ENCODE data around the gene RABEP2. TPM values are rescaled to one million over a fixed set of nuclear protein-coding genes. Genes with fewer than 3 reads are reported as not detected.

The RABEP2 gene
- total and polyA plus RNA-seq, 9 of the 15 experiments (the other 6 are each of a cell fraction or from before 2014, with no cell fraction given) = 0.15 to 13.4 (median 3.5) TPM

GRCh38 chr16:28935924-28936783 lies 11.1 kb upstream of the RABEP2 start:
- H2AFZ ChIP-seq (ENCODE audit: low read depth, low read length) = peak overlapping the region; percentile 96
- intact Hi-C loops (cut with micrococcal nuclease) (loop anchor here (5.0 kb wide), 1 partner anchor 54 kb away; no protein-coding TSS in a partner anchor), in situ Hi-C loops (cut with MboI) (loop anchor here (25.0 kb wide), 1 partner anchor 499 kb away; no protein-coding TSS in a partner anchor)
- H3K79me2 ChIP-seq (ENCODE audit: control insufficient read depth, insufficient read depth, low read length) = peaks cover 9% of the 10 kb centered on the region
- WGBS (ENCODE audit: insufficient coverage, low coverage, missing lambda C conversion rate) = 1% methylated on average over 27 of the region's 36 CpGs
- ChIA-PET CTCF (ENCODE audit: low intra/inter-chr PET ratio) (interaction anchor here (1.4 kb wide), 1 partner anchor 10 kb away, joined by 4 read pairs; no protein-coding TSS in a partner anchor), POLR2A (interaction anchor here (0.7 to 1.2 kb wide), 6 partner anchors 9 to 101 kb away, joined by 3 to 5 read pairs (median 4); partner anchors contain the start of gene SH2B1)
- peak overlapping the region; percentile 70 to 92 for H3K9ac ChIP-seq (ENCODE audit: insufficient read depth in 1 of 2, low read depth in 2 of 2, low read length in 2 of 2)
- TSS peak; percentile 65 for BruUV-seq (replicated peaks)
- FAIRE-seq (peak; percentile 99), ATAC-seq (peak; percentile 99), DNase-seq (ENCODE audit: extremely low read depth in 1 of 4, low spot score in 3 of 4) (peak; percentile 96 to 99 (median 98))
- H3K4me2 ChIP-seq (ENCODE audit: insufficient read depth, low read length) = peak overlapping the region; percentile 98
- H3K9me3 ChIP-seq (replicated peaks; ENCODE audit: control insufficient read depth, insufficient read depth, low read depth, low read length) = no peaks in the 10 kb centered on the region
- H3K4me1 ChIP-seq (replicated peaks in 1 of 2; ENCODE audit: control insufficient read depth in 2 of 2, insufficient read depth in 2 of 2, low read length in 2 of 2) = peaks cover 8 to 48% of the 10 kb centered on the region in 2 experiments; a peak in 4 of 5 replicates
- no peaks in the 10 kb centered on the region for H3K9me1 ChIP-seq (ENCODE audit: control insufficient read depth, insufficient read depth, low read length)
- H3K36me3 ChIP-seq (ENCODE audit: control insufficient read depth, insufficient read depth, low read length) = no peaks in the 10 kb centered on the region
- peak overlapping the region; percentile 73 for H3K27ac ChIP-seq (ENCODE audit: extremely low read depth, low read depth, low read length)
- peak overlapping the region; percentile 48 for H3K4me3 ChIP-seq
- no peaks in the 10 kb centered on the region for H3K27me3 ChIP-seq (ENCODE audit: control insufficient read depth in 2 of 2, insufficient read depth in 2 of 2, low read length in 2 of 2)
- no peaks in the 10 kb centered on the region for H4K20me1 ChIP-seq (replicated peaks; ENCODE audit: control insufficient read depth, insufficient read depth, low read length)
- 0 out of 2 replicates have a peak, but pooled peaks have one; percentile 8 for TF ChIP-seq PKNOX1 (IDR thresholded peaks at IDR 0.05)
- TF ChIP-seq JUN (IDR thresholded peaks at IDR 0.05; ENCODE audit: borderline replicate concordance, low read depth, low read length) = peak; percentile 21; the same call in 1 of the 2 replicates
- TF ChIP-seq JUN (CRISPR knock-in tag; IDR thresholded peaks at IDR 0.05; ENCODE audit: borderline replicate concordance) = 0 out of 2 replicates have a peak, but pooled peaks have one; percentile 62
- peak; percentile 40 for TF ChIP-seq PRDM10 (IDR thresholded peaks at IDR 0.05; ENCODE audit: partially characterized antibody)
- TF ChIP-seq POLR2A (conservative IDR thresholded peaks at IDR 0.05) = peak; percentile 73
- peak; percentile 40; the same call in 1 of the 2 replicates for TF ChIP-seq GABPB1 (CRISPR knock-in tag; IDR thresholded peaks at IDR 0.05)
- peak; percentile 33; the same call in 1 of the 2 replicates for TF ChIP-seq ZBTB2 (IDR thresholded peaks at IDR 0.05)
- peak in 1 of 2 experiments; percentile 76; a peak in 2 of 4 replicates for TF ChIP-seq MAZ (CRISPR knock-in tag; conservative IDR thresholded peaks at IDR 0.05 in 1 of 2, IDR thresholded peaks at IDR 0.05 in 1 of 2)
- peak; percentile 67 for TF ChIP-seq SUPT5H (IDR thresholded peaks at IDR 0.05)
- TF ChIP-seq ESRRB (CRISPR knock-in tag; IDR thresholded peaks at IDR 0.05; ENCODE audit: borderline replicate concordance) = no peak
- TF ChIP-seq ZFX (CRISPR knock-in tag; IDR thresholded peaks at IDR 0.05) = peak; percentile 79
- peak; percentile 95 for TF ChIP-seq L3MBTL2 (IDR thresholded peaks at IDR 0.05)
- peak in 1 of 2 experiments; percentile 70; a peak in 2 of 4 replicates for TF ChIP-seq TEAD1 (CRISPR knock-in tag; IDR thresholded peaks at IDR 0.05)
- no peak; the same call in 1 of the 2 replicates for TF ChIP-seq NCOA1 (IDR thresholded peaks at IDR 0.05; ENCODE audit: low read depth)
